Astrocyte (in vitro differentiated cells and primary cell): ENCODE data around the gene TFRC.

Source experiments
- CTCF ChIP-seq: IDR thresholded peaks from 2 replicates; pipeline ENCODE4 v1.5.1; 2011; ENCODE audit warnings: low read depth, mild to moderate bottlenecking, inconsistent platforms, low read length, moderate library complexity; ENCODE audit not compliant: insufficient read depth
- EZH2 ChIP-seq: IDR thresholded peaks from 2 replicates; pipeline ENCODE4 v1.6.1; 2012; ENCODE audit warnings: mild to moderate bottlenecking, low read length, inconsistent platforms; ENCODE audit not compliant: insufficient read depth

DNA sequence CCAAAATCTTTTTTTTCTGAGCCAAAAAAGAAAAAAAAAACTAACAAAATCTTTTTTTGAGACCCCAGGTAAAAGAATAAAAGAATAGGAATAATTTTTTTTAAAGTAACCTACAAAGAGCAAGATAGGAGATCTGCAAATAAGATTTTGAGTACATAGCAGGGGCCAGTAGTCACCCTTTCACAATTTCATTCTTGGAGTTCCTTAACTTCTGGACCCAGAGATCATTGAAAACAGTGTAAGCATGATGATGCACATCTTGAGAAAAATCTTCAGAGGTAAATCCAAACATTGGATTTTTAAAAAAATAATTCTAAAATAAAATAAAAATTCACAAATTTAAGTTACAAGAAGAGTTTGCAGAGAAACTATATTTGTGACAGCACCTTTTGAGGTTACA, 18.8 kb downstream of the TFRC start:
- TF ChIP-seq EZH2 (no peak), CTCF (no peak)
